RPMI7951 (cell line): ENCODE data around the gene DOCK1. TPM values are rescaled to one million over a fixed set of nuclear protein-coding genes. Genes with fewer than 3 reads are reported as not detected.
"Not testable (repeated sequence)": the region's sequence is repeated elsewhere in the genome, so short reads cannot be mapped to it uniquely, and the experiment has no call there.

Experiments used
- DNase-seq: peaks from one replicate; pipeline ENCODE4 v3.0.0-alpha.2; 2012; ENCODE audit warnings: low read depth
- total RNA-seq: library from RNA; depleted of rRNA; stranded (reverse); fragments of >200 nt; shearing (Covaris generic); gene quantifications from 2 replicates; pipeline ENCODE4 v1.2.3, GENCODE V29; 2014

Gene DOCK1
- total RNA-seq, 1 experiment from 2014 or later: 15.7 TPM

DNA sequence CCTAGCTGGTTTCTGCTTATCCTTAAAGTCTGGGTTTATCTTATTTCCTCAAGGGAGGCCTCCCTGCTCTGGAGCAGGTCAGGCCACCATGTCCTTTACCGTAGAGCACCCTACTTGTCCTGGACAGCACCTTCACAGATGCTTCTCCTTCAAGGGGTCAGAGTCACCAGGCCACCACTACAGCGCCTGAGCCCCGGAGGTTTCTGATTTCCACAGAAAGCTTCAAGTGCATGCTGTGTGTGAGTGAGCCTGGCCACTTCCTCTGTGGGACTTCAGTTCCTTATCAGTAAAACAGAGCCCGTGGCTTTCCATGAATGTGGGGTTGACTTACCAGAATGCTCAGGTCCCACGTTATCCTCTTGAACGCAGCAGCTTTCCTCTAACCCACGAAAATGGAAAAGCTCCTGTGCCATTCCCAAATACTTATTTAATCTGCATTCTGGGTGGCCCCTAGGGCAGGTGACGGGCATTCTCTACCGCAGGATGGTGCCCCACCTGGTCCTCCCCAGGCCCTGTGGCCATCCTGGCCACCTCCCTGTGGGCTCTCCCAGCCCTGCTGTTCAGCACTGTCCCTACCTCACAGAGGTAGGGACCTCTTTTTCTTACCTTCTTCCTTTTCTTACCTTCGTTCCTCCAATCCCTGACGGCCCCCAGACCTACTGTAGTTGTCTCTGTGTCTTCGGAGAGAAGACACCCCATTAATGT, 1.4 kb upstream of the DOCK1 start:
- no peak for DNase-seq

DNA sequence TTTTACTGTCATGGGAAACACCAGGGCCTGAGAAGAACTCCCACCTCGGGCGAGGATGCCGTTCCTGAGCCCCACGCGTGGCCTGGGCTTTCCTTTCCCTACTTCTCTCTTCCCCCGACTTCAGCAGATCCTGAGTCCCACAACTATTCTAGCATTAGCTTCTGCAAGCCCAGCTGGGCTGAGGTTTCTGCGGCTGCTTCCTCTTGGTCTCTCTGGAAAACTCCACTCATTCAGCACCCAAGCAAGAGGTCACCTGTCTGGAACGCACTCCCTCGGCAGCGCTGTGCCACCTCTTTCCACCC, 761 bp upstream of the DOCK1 start:
- DNase-seq: no peak

DNA sequence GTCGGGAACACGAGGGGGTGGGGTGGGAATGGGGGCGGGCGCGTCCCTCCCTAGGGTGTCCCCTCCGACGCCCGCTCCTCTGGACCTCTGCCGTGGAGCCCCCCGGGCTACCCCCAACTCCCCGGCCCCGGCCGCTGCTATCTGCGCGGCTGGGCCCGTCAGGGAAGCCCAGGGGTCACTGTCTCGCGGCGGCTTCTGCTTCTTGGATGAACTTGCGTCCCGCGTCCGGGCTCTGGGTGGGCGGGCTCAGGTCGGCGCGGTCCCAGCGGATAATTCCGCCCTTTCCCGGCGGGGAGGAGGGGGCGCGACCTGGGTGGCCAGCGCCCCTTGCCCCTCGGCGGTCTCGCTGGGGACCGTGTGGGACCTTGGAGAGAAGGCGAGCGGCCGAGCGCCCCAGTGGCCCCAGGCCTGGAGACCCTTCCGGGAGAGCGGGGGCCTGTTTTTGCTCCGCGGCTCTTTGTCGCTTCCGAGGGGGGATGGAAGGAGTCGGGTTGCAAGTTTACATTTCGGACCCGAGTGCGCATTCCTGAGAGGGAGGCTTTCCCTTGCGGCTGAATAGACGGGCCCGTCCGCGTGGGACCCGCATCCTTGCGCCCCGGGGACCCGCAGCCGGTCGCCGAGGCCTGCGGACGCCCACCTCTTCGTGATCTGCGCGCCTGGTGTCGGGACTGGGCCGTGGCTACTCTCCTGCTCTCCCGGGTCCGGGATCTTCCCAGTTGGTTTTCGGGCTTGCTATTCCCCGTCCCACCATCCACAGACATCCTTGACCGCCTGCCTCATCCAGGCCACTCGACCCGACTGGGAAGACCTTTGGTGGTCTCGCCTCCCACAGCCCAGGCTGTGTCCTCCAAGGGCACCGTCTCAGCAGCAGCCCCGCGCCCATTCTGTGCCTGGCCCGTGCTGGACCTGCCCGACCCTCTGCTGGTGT, 812 bp downstream of the DOCK1 start:
- peak; percentile 32 for DNase-seq

DNA sequence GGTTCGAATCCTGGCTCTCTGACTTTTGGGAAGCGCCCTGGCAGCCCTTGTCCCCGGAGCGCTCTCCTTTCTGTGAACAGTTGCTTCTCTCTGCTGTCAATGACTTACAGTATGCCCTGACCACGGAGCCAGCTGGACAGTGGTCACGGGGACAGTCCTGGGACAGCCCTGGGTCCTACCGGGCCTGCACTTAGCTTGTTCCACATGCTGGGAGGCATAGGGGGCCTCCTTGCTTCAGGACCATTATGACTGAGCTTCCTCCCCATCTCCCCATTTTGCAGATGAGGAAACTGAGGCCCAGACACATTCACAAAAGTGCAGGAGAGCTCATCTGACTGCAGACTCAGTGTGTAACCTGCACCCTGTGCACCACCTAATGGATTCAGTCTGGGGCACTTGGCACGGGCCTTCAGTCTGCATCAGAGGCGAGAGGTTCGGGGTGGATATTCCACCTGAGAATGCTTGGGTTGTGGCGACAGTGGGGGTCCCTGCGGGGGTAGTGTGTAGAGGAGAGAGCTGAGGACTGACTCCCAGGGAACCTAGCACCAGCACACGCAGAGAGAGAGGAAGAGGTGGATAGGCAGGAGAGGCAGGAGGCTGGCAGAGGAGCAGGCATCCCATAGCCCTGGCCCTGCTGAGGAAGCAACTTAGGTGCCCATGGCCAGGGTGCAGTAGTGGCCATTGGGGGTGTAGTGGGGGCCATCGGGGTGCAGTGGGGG, 1.6 kb downstream of the DOCK1 start:
- DNase-seq: no peak

DNA sequence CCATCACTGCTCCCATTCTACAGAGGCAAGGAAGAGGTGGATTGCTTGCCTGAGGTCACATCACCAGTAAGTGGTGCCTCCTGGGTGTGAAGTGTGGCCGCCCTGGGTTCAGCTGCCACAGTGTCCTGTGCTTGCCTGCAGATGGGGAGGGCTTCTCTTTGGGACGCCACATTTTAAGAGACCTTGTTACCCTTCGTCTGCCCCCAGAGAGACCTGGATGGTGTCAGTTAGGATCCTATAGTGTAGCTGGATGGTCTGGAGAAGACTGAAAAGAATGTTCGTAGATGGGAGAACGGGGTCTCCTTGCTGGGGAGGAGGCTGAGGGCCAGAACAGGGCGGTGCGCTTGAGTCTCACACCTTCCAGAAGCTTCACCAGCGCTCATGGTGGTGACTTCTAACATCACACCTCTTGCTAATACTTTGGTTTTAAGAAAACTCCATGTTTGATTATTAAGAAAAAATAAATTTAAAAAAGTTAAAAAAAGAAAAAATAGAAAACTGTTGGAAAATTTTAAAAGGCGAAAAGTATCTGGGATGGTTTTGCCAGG, 2.3 kb downstream of the DOCK1 start:
- no peak for DNase-seq

DNA sequence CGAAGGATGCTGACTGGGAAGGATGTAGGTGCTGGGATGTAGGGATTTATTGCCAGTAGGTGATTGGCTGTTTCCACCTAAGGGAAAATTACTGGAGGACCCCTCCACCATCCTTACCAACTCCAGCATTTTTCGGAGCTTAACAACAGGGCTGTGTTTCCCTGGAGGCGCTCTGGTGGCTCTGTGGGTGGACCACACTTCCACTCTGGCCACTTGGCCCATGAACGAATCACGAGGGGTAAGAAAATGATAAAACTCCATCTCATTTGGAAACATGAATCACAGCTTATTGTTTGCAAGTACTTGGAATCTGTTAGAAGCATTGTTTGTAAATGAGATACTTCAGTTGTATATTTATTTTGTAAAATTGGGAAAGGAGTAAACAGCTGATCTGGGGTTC, 3.0 kb downstream of the DOCK1 start:
- no peak for DNase-seq

DNA sequence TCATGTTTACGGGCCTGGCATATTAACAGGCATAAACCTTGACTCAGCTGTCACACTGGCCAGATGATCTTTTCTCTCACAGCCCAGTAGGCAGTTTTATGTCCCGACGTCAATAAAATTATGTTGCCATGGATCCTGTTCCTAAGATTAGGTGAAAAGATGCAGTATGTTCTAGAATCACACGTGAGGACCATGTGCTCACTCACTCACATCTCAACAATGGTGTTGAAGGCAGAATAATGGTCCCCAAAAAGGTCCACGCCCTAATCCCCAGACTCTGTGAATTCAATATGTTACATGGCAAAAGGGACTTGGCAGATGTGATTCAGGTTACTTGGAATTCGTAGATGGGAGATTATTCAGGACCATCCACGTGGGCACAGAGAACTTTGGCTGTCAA, 3.5 kb downstream of the DOCK1 start:
- no peak for DNase-seq

DNA sequence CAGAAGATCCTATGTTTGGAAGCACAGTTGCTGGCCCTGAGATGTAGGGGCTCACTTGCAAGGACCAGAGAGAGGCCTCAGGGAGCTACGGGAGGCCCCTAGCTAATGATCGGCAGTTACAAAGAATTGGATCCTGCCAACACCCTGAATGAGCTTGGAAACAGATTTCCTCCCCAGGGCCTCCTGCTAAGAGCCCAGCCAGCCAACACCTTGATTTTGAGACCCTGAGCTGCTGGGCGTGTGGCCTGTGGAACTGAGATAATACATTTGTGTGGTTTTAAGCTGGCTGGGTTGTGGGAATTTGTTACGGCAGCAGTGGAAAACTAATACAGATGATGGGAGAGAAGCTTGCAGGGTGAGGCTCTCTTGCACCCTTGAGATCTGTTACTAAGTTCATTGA, 3.9 kb downstream of the DOCK1 start:
- DNase-seq: no peak

DNA sequence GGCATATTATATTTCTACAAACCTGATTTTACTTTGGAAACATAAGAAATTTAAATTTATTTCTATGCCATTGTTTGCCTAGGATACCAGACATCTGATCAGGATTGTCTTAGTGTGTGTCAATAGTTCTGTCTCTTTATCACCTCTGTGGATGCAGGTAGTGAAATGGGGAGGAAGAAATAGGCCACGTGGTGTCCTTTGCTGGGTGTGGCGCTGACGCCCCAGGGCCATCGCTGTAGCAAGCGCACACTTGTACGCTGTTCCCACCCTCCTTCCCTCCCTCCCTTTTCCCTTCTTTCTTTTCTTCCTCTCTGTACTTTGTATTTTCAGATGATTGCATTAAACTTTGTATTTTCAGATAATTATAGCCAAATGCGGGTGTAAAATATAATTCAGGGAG, 5.0 kb downstream of the DOCK1 start:
- DNase-seq: no peak

DNA sequence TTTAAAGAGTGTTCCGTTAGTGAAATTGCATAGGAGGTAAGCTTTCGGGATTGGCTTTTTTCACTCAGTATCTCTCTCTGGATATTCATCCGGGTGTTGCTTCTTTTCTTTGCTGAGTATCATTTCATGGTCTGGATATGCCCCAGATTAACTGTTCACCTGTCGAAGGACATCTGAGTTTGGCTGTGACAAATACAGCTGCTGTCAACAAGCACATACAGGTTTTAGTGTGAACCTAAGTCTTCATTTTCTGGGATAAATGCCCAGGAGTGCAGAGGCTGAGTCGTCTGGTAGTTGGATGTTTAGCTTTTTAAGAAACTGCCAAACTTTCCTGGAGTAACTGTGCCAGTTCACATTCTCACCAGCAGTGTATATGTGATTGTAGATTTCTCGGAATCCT, 5.6 kb downstream of the DOCK1 start:
- no peak for DNase-seq

DNA sequence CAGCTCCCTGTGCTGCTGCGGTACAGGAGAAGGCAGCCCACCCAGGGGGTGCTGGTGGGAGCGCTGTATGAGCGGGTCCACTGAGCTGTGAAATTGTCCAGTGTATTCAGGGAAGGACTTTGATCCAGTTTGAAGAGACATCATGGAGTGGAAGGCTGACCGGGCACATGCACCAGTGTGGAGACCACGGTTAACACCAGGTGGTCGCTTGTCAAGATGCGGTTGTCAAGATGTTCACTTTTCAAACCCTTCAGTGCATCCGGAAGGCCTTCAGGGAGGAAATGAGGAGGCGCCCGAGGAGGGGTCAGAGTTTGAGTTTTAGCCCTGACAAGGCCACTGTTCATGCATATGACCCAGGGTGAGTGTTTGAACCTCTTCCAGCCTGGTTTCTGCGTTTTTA, 6.1 kb downstream of the DOCK1 start:
- DNase-seq: no peak

DNA sequence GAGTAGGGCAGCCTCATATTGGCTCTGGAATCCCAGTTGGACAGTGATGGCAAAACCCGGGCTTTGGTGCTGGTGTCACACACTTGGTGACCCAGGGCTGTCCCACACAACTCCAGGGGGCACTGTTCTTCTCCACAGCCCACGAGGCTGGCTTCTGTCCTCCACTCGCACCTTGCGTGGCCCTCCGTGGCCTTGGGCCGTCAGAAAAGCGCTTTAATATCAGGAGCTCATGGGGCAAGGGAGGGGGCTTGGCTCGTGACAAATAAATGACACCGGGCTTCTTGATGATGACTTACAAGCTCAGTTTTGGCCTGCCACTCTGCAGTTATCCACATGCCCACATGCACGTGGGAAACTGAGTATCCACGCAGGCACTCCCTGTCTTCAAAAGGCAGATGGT, 8.1 kb downstream of the DOCK1 start:
- no peak for DNase-seq

DNA sequence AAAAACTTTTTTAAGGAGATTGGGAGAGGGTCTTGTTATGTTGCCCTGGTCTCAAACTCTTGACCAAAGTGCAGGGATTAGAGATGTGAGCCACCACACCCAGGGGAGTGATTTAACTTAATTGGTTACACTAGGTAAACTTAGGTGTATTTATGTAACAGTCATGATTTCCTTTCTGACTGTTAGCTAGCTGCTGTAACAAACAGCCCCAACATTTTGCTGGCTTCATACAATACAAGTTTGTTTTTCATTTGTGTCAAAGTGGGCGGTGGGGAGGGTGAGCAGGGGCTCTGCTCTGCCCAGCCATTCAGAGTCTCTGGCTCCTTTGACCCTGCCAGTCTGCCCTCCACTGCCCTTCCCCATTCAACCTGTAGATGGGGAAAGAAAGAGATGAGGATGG, 9.3 kb downstream of the DOCK1 start:
- DNase-seq: no peak

DNA sequence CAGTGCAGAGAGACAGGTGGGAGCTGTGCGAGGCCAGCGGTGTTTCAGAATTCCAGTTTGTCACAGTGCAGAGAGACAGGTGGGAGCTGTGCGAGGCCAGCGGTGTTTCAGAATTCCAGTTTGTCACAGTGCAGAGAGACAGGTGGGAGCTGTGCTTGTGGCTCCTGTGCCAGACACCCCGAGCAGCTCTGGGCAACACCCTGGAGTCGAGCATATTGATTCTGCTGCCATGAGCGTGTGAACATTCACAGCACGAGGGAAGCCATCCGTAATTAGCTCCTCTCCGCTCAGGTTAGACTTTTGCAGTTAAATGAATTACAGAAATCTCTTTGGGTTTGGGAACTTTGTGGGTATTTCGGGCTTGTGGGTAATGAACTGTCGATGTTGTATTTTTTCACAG, 11.7 kb downstream of the DOCK1 start:
- DNase-seq: not testable (repeated sequence)

DNA sequence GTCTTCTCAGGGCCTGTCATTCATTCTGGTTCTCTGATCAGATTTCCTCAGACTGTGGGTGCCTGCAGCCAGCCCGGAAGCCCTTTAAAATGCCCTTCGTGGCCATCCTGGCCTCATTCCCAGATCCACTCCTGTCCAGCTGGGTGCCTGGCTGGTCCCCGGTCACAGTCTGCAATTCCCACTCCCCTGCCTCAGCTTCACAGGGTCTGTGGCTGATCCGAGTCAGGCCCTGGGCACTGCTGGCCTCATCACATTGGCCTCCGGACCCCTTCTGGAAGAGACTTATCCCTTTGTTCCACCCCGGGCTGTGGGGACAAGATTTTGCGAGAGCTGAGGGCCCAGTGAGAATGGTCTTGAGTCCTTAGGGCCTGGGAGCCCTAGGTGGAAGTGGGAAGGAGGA, 12.1 kb downstream of the DOCK1 start:
- DNase-seq: no peak

DNA sequence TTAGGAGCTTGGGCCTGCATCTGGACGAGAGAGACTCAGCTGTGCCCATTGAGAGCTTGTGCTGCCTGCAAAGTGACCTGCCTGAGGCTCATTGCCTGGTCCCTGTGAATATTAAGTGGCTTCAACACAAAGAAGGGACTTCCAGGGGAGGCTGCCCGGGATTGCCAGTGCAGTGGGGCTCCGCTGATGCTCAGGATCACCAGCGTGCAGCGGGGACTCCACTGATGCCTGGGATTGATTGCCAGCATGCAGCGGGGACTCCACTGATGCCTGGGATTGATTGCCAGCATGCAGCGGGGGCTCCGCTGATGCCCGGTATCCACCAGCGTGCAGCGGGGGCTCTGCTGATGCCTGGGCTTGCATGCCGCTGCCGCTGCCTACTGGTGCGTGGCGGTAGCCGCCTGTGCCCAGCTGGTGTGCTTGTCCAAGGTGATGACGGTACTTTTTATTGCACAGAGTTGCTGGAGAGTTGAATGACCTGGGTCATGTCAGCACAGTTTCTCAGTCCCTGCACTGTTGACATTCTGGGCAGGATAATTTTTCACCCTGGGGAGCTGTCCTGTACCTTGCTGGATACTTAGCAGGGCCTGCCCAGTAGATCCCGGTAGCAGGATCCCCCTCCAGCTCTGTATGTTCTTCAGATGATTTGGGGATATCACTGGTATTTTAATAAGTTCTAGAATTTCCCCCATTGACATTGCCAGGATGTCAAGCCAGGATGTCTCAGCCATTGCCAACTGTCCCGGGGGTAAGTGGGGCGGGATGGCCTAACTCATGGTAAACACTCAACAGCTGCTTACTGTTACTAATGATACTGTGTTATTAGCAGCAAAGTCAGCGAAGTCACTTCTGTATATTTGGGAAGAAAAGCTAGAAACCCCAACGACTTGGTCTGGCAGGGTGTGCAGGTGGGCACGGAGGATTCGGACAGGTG, 13.0 kb downstream of the DOCK1 start:
- DNase-seq: no peak

DNA sequence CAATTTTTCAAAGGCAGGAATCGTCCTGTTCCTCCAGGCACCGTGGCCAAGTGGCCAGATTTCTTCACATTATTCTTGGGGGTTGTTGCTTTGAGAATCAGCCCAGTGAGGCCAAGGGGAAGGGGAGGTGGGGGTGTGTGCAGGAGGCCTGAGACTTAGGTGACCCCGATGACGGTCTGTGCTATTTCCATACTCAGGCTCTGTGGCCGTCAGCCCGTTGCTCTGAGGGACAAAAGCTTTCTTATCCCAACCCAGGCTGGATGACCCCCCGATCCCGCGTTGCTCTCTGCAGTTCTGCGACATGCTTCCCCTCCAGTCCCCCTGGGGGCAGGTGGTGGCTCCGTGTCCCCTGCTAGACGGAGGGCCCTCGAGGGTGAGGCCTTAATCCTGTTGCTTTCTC, 14.2 kb downstream of the DOCK1 start:
- no peak for DNase-seq

DNA sequence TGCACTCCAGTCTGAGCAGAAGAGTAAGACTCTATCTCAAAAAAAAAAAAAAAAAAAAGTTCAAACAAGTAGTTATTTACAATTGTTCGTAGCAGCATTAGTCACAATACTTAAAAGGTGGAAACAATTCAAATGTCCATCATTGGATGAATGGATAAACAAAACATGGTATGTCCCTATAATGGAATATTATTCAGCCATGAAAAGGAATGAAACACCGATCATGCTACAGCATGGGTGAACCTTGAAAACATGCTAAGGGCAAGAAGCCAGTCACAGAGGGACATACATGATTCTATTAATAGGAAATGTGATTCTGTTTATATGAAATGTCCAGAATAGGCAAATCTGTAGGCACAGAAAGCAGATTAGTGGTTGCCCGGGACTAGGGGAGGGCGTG, 15.9 kb downstream of the DOCK1 start:
- no peak for DNase-seq

DNA sequence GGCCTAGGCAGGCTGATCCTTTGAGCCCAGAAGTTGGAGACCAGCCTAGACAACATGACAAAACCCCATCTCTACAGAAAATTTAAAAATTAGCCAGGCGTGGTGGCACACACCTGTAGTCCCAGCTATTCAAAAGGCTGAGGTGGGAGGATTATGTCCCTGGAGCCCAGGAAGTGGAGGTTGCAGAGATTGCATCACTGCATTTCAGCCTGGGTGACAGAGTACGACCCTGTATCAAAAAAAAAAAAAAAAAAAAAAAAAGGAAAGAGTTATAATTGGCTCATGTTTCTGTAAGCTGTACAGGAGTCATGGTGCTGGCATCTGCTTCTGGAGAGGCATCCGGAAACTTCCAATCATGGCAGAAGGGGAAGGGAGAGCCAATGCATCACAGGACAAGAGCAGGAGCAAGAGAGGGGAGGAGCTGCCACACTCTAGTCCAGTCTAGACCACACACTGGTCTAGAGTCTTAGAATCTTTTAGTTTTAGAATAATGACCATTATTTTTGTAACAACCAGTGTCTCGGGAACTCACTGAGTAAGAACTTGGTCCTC, 16.8 kb downstream of the DOCK1 start:
- peak; percentile 34 for DNase-seq

DNA sequence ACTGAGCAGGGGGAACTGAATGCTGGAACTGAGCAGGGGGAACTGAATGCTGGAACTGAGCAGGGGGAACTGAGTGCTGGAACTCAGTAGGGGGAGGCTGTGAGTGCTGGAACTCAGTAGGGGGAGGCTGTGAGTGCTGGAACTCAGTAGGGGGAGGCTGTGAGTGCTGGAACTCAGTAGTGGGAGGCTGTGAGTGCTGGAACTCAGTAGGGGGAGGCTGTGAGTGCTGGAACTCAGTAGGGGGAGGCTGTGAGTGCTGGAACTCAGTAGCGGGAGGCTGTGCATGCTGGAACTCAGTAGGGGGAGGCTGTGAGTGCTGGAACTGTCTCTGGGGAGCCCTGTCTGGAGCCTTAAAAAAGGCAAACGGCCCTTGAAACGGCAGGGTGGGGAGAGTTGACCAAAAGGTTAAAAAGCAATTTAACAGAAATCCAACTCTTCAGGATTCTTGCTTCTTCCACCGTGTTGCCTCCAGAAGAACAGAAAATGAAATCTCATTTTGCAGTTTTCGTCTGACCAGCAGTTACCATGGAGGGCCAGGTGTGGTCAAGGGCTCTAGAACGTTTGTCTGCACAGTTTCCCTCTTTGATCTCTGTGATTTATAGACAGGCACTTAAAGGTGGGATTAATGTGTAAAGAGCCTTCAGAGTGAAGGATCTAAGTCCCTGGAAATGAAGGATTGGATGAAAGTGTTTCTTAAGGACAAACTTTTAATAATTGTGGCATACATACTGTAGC, 19.1 kb downstream of the DOCK1 start:
- no peak for DNase-seq
